Measurements from ENCODE around the gene C5orf63. TPM values are rescaled to one million over a fixed set of nuclear protein-coding genes. Genes with fewer than 3 reads are reported as not detected.

The C5orf63 gene
- total RNA-seq, 1 donor from 2014 or later: 2.3 TPM

GRCh38 chr5:127063257-127063913, 9.9 kb downstream of the C5orf63 start:
- H3K9me3 Mint-ChIP-seq: no peaks in the 10 kb centered on the region
- no peaks in the 10 kb centered on the region for H3K27me3 Mint-ChIP-seq (ENCODE audit: low read depth)
- no peaks in the 10 kb centered on the region for H3K36me3 Mint-ChIP-seq (ENCODE audit: low read depth)
- DNase-seq (ENCODE audit: low read depth, low spot score): no peak
- no peak overlapping the region for H3K4me3 Mint-ChIP-seq
- TF ChIP-seq CTCF (conservative IDR thresholded peaks at IDR 0.05): no peak
- H3K4me1 Mint-ChIP-seq: no peaks in the 10 kb centered on the region
- no peak overlapping the region for H3K27ac Mint-ChIP-seq (ENCODE audit: unreplicated experiment)

- Mint-ChIP-seq H3K4me3 (no peak overlapping the region), H3K36me3 (ENCODE audit: low read depth) (no peaks in the 10 kb centered on the region), H3K27me3 (ENCODE audit: low read depth) (no peaks in the 10 kb centered on the region), H3K9me3 (no peaks in the 10 kb centered on the region), H3K27ac (ENCODE audit: unreplicated experiment) (no peak overlapping the region), H3K4me1 (no peaks in the 10 kb centered on the region)
- TF ChIP-seq CTCF (conservative IDR thresholded peaks at IDR 0.05): no peak
- no peak for DNase-seq (ENCODE audit: low read depth, low spot score)
These were observed 11.3 kb downstream of the C5orf63 start for GRCh38 chr5:127061956-127062355.

GRCh38 chr5:127061537-127061936, 11.8 kb downstream of the C5orf63 start:
- no peak for TF ChIP-seq CTCF (conservative IDR thresholded peaks at IDR 0.05)
- Mint-ChIP-seq H3K27me3 (ENCODE audit: low read depth) (no peaks in the 10 kb centered on the region), H3K9me3 (no peaks in the 10 kb centered on the region), H3K4me3 (no peak overlapping the region), H3K4me1 (no peaks in the 10 kb centered on the region), H3K36me3 (ENCODE audit: low read depth) (no peaks in the 10 kb centered on the region), H3K27ac (ENCODE audit: unreplicated experiment) (no peak overlapping the region)
- DNase-seq (ENCODE audit: low read depth, low spot score): no peak

GRCh38 chr5:127060470-127060985, 12.8 kb downstream of the C5orf63 start:
- Mint-ChIP-seq H3K27ac (ENCODE audit: unreplicated experiment) (no peak overlapping the region), H3K4me1 (no peaks in the 10 kb centered on the region), H3K36me3 (ENCODE audit: low read depth) (peaks cover 5% of the 10 kb centered on the region), H3K4me3 (no peak overlapping the region), H3K27me3 (ENCODE audit: low read depth) (no peaks in the 10 kb centered on the region), H3K9me3 (peaks cover 7% of the 10 kb centered on the region)
- DNase-seq (ENCODE audit: low read depth, low spot score): no peak
- no peak for TF ChIP-seq CTCF (conservative IDR thresholded peaks at IDR 0.05)

DNA sequence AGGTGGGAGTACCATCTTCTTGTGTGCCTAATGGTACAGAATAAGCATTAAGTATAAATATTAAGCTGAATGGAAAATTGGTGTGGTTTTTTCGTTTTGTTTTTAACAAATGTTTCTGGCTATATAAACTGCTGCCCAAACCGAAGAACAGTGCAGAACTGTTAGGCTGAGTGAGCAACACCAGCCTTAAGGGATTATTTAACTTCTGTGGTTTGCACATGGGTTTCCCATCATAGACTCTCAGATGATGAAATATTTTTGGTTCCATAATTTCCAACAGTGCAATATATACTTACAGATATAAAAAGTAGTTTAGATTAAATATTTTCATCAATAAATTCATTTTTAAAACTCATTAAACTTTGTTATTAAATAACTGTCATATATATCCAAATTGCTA, 16.4 kb downstream of the C5orf63 start:
- no peak for TF ChIP-seq CTCF (conservative IDR thresholded peaks at IDR 0.05)
- Mint-ChIP-seq H3K9me3 (peaks cover 7% of the 10 kb centered on the region), H3K4me1 (no peaks in the 10 kb centered on the region)

More for the DNA sequence above, 16.4 kb downstream of the C5orf63 start:
- peaks cover 9% of the 10 kb centered on the region for H3K36me3 Mint-ChIP-seq (ENCODE audit: low read depth)
- H3K27me3 Mint-ChIP-seq (ENCODE audit: low read depth): no peaks in the 10 kb centered on the region
- no peak overlapping the region for H3K4me3 Mint-ChIP-seq
- no peak for DNase-seq (ENCODE audit: low read depth, low spot score)
- H3K27ac Mint-ChIP-seq (ENCODE audit: unreplicated experiment): no peak overlapping the region
